ENCODE data around the gene ABLIM2. TPM values are rescaled to one million over a fixed set of nuclear protein-coding genes. Genes with fewer than 3 reads are reported as not detected.
A peak's percentile ranks its signal among the peaks of the same experiment; 100 is the strongest.

The ABLIM2 gene
- total and polyA plus RNA-seq, 2 of the 8 experiments (the other 6 are each of a cell fraction or from before 2014, with no cell fraction given), result 2.8 to 3.0 TPM

DNA sequence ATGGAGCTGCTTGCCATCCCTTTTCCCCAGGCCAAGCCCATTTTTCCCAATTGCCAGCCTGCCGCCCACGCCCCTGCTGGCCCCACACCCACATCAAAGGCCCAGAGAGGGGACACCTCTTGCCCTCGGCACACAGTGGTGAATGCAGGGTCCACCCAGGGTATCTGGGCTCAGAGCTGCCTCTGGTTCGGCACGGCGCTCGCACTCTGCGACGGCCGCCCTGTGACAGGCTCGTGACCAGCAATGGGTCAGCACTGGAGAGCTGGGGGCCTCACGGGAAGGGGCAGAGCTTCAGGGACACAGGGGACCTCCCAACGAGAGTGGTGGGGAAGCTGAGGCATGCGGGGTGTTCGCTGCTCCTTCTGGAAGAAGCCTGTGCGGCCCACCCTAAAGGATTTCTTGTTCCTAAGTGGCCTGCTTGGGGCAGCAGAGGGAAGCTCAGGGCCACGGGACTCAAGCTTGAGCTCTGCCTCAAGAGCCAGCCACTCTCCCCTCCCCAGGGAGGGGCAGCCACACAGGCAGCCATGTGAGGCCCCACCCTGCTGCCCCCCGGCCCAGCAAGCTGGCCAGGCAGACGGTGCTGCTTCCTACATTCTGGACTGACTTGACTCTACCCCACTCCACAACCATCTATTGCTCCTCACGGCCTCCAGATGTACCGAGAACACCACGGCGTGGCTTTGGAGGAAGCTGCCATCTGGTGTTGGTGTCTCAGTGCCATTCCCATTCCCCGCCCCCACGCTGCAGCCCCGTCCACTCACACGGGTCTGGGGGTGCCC is 73.7 kb downstream of the ABLIM2 start:
- Histone ChIP-seq H3K79me2 (ENCODE audit: control insufficient read depth in 1 of 2, insufficient read depth in 2 of 2, low read length in 2 of 2) (no peaks in the 10 kb centered on the region), H3K23me2 (ENCODE audit: low read depth, low read length) (no peaks in the 10 kb centered on the region), H2AK5ac (ENCODE audit: low read depth, low read length) (no peak overlapping the region), H3K4ac (replicated peaks; ENCODE audit: insufficient read length, low read depth, low read length) (no peak overlapping the region), H2AFZ (ENCODE audit: low read length) (no peak overlapping the region), H4K8ac (ENCODE audit: extremely low read depth, insufficient read depth, low read length) (peak overlapping the region; percentile 71), H3K4me3 (ENCODE audit: extremely low read depth in 1 of 4, insufficient read depth in 2 of 4, low read depth in 3 of 4, low read length in 4 of 4) (no peak overlapping the region), H3K18ac (ENCODE audit: extremely low read depth, low read length) (no peak overlapping the region), H2BK12ac (ENCODE audit: low read depth, low read length) (0 out of 2 replicates have a peak overlapping the region, but pooled peaks have one; percentile 14), H4K91ac (replicated peaks; ENCODE audit: insufficient read length, low read length) (peak overlapping the region; percentile 31), H3K79me1 (ENCODE audit: low read depth, low read length) (no peaks in the 10 kb centered on the region), H2BK20ac (ENCODE audit: low read length) (no peak overlapping the region), H3K9ac (replicated peaks in 1 of 4; ENCODE audit: extremely low read depth in 1 of 4, low read depth in 3 of 4, low read length in 3 of 4) (no peak overlapping the region), H3K27me3 (replicated peaks in 1 of 4; ENCODE audit: control insufficient read depth in 3 of 4, extremely low read depth in 1 of 4, insufficient read depth in 3 of 4, low read length in 3 of 4) (no peaks in the 10 kb centered on the region), H3K14ac (ENCODE audit: insufficient read length) (no peak overlapping the region), H4K20me1 (replicated peaks in 1 of 2; ENCODE audit: control insufficient read depth in 1 of 2, insufficient read depth in 2 of 2, low read length in 2 of 2) (no peaks in the 10 kb centered on the region), H3K4me2 (ENCODE audit: insufficient read depth in 1 of 2, low read depth in 2 of 2, low read length in 2 of 2) (no peak overlapping the region), H3K56ac (replicated peaks; ENCODE audit: insufficient read length, low read depth, low read length) (no peak overlapping the region), H2BK120ac (replicated peaks; ENCODE audit: low read depth, low read length) (no peak overlapping the region), H3K4me1 (replicated peaks in 1 of 4; ENCODE audit: control insufficient read depth in 3 of 4, insufficient read depth in 4 of 4, low read length in 3 of 4) (peaks cover 4 to 9% (median 7%) of the 10 kb centered on the region in 4 experiments; a peak in 6 of 7 replicates), H3K23ac (ENCODE audit: insufficient read length) (no peak overlapping the region), H4K5ac (ENCODE audit: insufficient read length, low read depth, low read length) (no peak overlapping the region), H3K27ac (ENCODE audit: low read depth, low read length) (no peak overlapping the region), H2BK15ac (ENCODE audit: low read length) (no peak overlapping the region), H3K9me3 (ENCODE audit: insufficient read depth in 2 of 2, low read depth in 1 of 2, low read length in 1 of 2) (no peaks in the 10 kb centered on the region), H2BK5ac (ENCODE audit: low read depth, low read length) (no peak overlapping the region; the same call in 1 of the 2 replicates), H3K36me3 (ENCODE audit: control insufficient read depth in 2 of 4, insufficient read depth in 4 of 4, low read length in 3 of 4) (no peaks in the 10 kb centered on the region)
- ChIA-PET CTCF (ENCODE audit: partially characterized antibody) (interaction anchor here (0.6 to 5.7 kb wide), 17 partner anchors 9 to 110 kb away, joined by 3 to 34 read pairs (median 5); no protein-coding TSS in a partner anchor), POLR2A (ENCODE audit: partially characterized antibody) (no interaction called here)
- no peak for DNase-seq (ENCODE audit: low read depth in 1 of 2, low spot score in 2 of 2)
- WGBS, 2 experiments (ENCODE audit: extremely low coverage in 1 of 2, insufficient coverage in 1 of 2, insufficient read length in 1 of 2, insufficient replicate concordance in 2 of 2, low coverage in 1 of 2, low lambda C conversion rate in 2 of 2, missing lambda C conversion rate in 1 of 2), result 86% methylated on average over 20 of the region's 27 CpGs; no CpG with 5 or more reads in 1 of the 2 experiments
- no peak for FAIRE-seq
- TF ChIP-seq FOSL1 (IDR thresholded peaks at IDR 0.05; ENCODE audit: insufficient read depth, low read depth, low read length) (no peak), CREB1 (IDR thresholded peaks at IDR 0.05) (no peak), GTF2F1 (IDR thresholded peaks at IDR 0.05; ENCODE audit: borderline replicate concordance, low read depth, low read length) (no peak), TAF1 (IDR thresholded peaks at IDR 0.05; ENCODE audit: low read depth, low read length) (no peak), TBP (IDR thresholded peaks at IDR 0.05; ENCODE audit: low read depth, low read length) (no peak), EP300 (IDR thresholded peaks at IDR 0.05; ENCODE audit: borderline replicate concordance in 1 of 2, low read depth in 2 of 2, low read length in 2 of 2) (no peak), BACH1 (IDR thresholded peaks at IDR 0.05; ENCODE audit: low read length) (no peak), POLR2A (IDR thresholded peaks at IDR 0.05; ENCODE audit: control extremely low read depth in 1 of 2, low read depth in 2 of 2, low read length in 2 of 2) (no peak), GABPA (IDR thresholded peaks at IDR 0.05; ENCODE audit: borderline replicate concordance, insufficient read depth, low read length) (no peak), NANOG (IDR thresholded peaks at IDR 0.05; ENCODE audit: insufficient read depth, low read depth, low read length, poor library complexity, severe bottlenecking) (no peak)
- TF ChIP-seq, protein P1, sequence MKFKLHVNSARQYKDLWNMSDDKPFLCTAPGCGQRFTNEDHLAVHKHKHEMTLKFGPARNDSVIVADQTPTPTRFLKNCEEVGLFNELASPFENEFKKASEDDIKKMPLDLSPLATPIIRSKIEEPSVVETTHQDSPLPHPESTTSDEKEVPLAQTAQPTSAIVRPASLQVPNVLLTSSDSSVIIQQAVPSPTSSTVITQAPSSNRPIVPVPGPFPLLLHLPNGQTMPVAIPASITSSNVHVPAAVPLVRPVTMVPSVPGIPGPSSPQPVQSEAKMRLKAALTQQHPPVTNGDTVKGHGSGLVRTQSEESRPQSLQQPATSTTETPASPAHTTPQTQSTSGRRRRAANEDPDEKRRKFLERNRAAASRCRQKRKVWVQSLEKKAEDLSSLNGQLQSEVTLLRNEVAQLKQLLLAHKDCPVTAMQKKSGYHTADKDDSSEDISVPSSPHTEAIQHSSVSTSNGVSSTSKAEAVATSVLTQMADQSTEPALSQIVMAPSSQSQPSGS (IDR thresholded peaks at IDR 0.05; ENCODE audit: low read length), result no peak

Measured in H1 (cell line).